Kidney (tissue), 14 donors: ENCODE results near the gene NEDD1. TPM values are rescaled to one million over a fixed set of nuclear protein-coding genes. Genes with fewer than 3 reads are reported as not detected.

Experiments
- DNase-seq, 5 donors: peaks; one replicate each; pipeline ENCODE4 v3.0.0-alpha.2; 2013 to 2020
- FAIRE-seq: peaks from 2 replicates; lab custom pipeline; 2012; peaks lifted over from hg19 to GRCh38; lab: Jason Lieb, UNC
- H3K27ac ChIP-seq, 2 donors: one replicate each; pipeline ENCODE4 v1.7.0; 2013; ENCODE audit warnings: low read depth in 2 of 2, low read length in 2 of 2, inconsistent platforms in 1 of 2
- H3K27me3 ChIP-seq: one replicate; pipeline ENCODE4 v1.7.1; 2013; ENCODE audit warnings: low read length, inconsistent platforms; ENCODE audit not compliant: control insufficient read depth, insufficient read depth
- H3K36me3 ChIP-seq, 3 donors: one replicate each; pipeline versions ENCODE4 v1.7.0 to v1.7.1; 2013; ENCODE audit warnings: low read length in 3 of 3, control low read depth in 1 of 3, inconsistent platforms in 1 of 3; ENCODE audit not compliant: insufficient read depth in 3 of 3, control insufficient read depth in 2 of 3
- H3K4me1 ChIP-seq, 3 donors: one replicate each; pipeline versions ENCODE4 v1.7.0 to v1.7.1; 2013; ENCODE audit warnings: low read length in 3 of 3, inconsistent platforms in 1 of 3, low read depth in 1 of 3; ENCODE audit not compliant: control insufficient read depth in 2 of 3, insufficient read depth in 2 of 3
- H3K4me3 ChIP-seq, 3 donors: one replicate each; pipeline versions ENCODE4 v1.7.0 to v1.8.1; 2013; ENCODE audit warnings: low read length in 3 of 3, control low read depth in 1 of 3, inconsistent platforms in 1 of 3
- H3K9ac ChIP-seq, 3 donors: one replicate each; pipeline versions ENCODE4 v1.7.0 to v1.7.1; 2013; ENCODE audit warnings: low read length in 3 of 3, control low read depth in 1 of 3, inconsistent platforms in 1 of 3
- H3K9me3 ChIP-seq, 3 donors: one replicate each; pipeline versions ENCODE4 v1.7.0 to v1.7.1; 2013; ENCODE audit warnings: low read length in 3 of 3, control low read depth in 1 of 3, inconsistent platforms in 1 of 3; ENCODE audit not compliant: control insufficient read depth in 2 of 3, insufficient read depth in 1 of 3
- CTCF ChIP-seq: IDR thresholded peaks from 3 replicates; pipeline ENCODE4 v1.5.1; 2012; ENCODE audit warnings: mild to moderate bottlenecking, moderate library complexity, borderline replicate concordance; ENCODE audit not compliant: insufficient read depth; ENCODE audit errors: extremely low read depth
- intact Hi-C: fragments of 100-400 bp; cut with DNase I; formaldehyde crosslinking; loops from one replicate; pipeline ENCODE4 v1.11.1; 2022
- polyA plus RNA-seq: library from polyadenylated mRNA; stranded (reverse); fragments of 350-450 nt; fragmentation: Illumina TruSeq; extraction: RNeasy Lipid Tissue Mini Kit (QIAGEN cat#74804); gene quantifications from one replicate; pipeline ENCODE4 v1.2.3, GENCODE V29; 2014; ENCODE audit warnings: low read depth, low replicate concordance; ENCODE audit not compliant: insufficient read depth
- total RNA-seq: library from RNA; stranded (reverse); fragmentation: NEBNext Ultra II Directional; extraction: Animal tissue kit (Norgen Biotek cat#: 25700); gene quantifications from one replicate; pipeline ENCODE4 v1.2.1, GENCODE V29; 2021
- donor health status: control.
- donor health status: control.
- donor health status: control.
- donor health status: control.
- donor health status: control.
- donor health status: DM: yes; HTN: yes; CAD: no.
- donor health status: Normal renal cell carcinoma (clear cell type).

Gene NEDD1
- total and polyA plus RNA-seq, 2 donors from 2014 or later = 4.2 to 14.3 TPM

GRCh38 chr12:96912943-96913342 is 5.9 kb downstream of the NEDD1 start:
- H3K27me3 ChIP-seq = no peaks in the 10 kb centered on the region
- no peak overlapping the region for H3K9ac ChIP-seq
- DNase-seq = no peak

GRCh38 chr12:96919510-96920210 is 12.6 kb downstream of the NEDD1 start:
- H3K4me1 ChIP-seq = no peaks in the 10 kb centered on the region
- TF ChIP-seq CTCF = no peak
- H3K9me3 ChIP-seq = no peaks in the 10 kb centered on the region
- no peak overlapping the region for H3K27ac ChIP-seq
- DNase-seq (no peak), FAIRE-seq (no peak)
- H3K4me3 ChIP-seq = no peak overlapping the region
- intact Hi-C loops = no loop called here
- no peak overlapping the region for H3K9ac ChIP-seq
- H3K36me3 ChIP-seq = peaks cover 0 to 3% (median 0%) of the 10 kb centered on the region in 3 donors
- no peaks in the 10 kb centered on the region for H3K27me3 ChIP-seq

More at GRCh38 chr12:96912943-96913342, 5.9 kb downstream of the NEDD1 start:
- intact Hi-C loops = no loop called here
- H3K36me3 ChIP-seq = no peaks in the 10 kb centered on the region
- peaks cover 4 to 15% (median 6%) of the 10 kb centered on the region in 3 donors for H3K4me1 ChIP-seq
- H3K4me3 ChIP-seq = no peak overlapping the region
- TF ChIP-seq CTCF = no peak
- H3K27ac ChIP-seq = no peak overlapping the region
- FAIRE-seq = no peak
- H3K9me3 ChIP-seq = no peaks in the 10 kb centered on the region

GRCh38 chr12:96948782-96949181 is 41.7 kb downstream of the NEDD1 start:
- no peak for DNase-seq
- Histone ChIP-seq H3K9ac (no peak overlapping the region), H3K4me1 (no peaks in the 10 kb centered on the region), H3K4me3 (no peak overlapping the region), H3K9me3 (no peaks in the 10 kb centered on the region), H3K27ac (no peak overlapping the region), H3K36me3 (peaks cover 0 to 20% (median 13%) of the 10 kb centered on the region in 3 donors), H3K27me3 (no peaks in the 10 kb centered on the region)
- TF ChIP-seq CTCF = no peak
- FAIRE-seq = no peak
- intact Hi-C loops = no loop called here
